ENCODE results near the gene LPCAT3.
"Not testable (repeated sequence)": the region's sequence is repeated elsewhere in the genome, so short reads cannot be mapped to it uniquely, and the experiment has no call there.

LPCAT3 gene

GRCh38 chr12:7047306-7047705 lies 29.0 kb upstream of the LPCAT3 start:
- TF ChIP-seq CTCF (IDR thresholded peaks at IDR 0.05; ENCODE audit: low read depth, low read length), result no peak
- H3K4me3 ChIP-seq (ENCODE audit: low read depth, low read length), result no peak overlapping the region

GRCh38 chr12:7046383-7047105 lies 28.3 kb upstream of the LPCAT3 start:
- TF ChIP-seq CTCF (IDR thresholded peaks at IDR 0.05; ENCODE audit: low read depth, low read length), result no peak
- no peak overlapping the region for H3K4me3 ChIP-seq (ENCODE audit: low read depth, low read length)

GRCh38 chr12:7045913-7046312 lies 27.6 kb upstream of the LPCAT3 start:
- no peak for TF ChIP-seq CTCF (IDR thresholded peaks at IDR 0.05; ENCODE audit: low read depth, low read length)
- no peak overlapping the region for H3K4me3 ChIP-seq (ENCODE audit: low read depth, low read length)

GRCh38 chr12:7042842-7043241 lies 24.6 kb upstream of the LPCAT3 start:
- no peak overlapping the region for H3K4me3 ChIP-seq (ENCODE audit: low read depth, low read length)
- no peak for TF ChIP-seq CTCF (IDR thresholded peaks at IDR 0.05; ENCODE audit: low read depth, low read length)

GRCh38 chr12:7039403-7039802 lies 21.1 kb upstream of the LPCAT3 start:
- TF ChIP-seq CTCF (IDR thresholded peaks at IDR 0.05; ENCODE audit: low read depth, low read length), result no peak
- no peak overlapping the region for H3K4me3 ChIP-seq (ENCODE audit: low read depth, low read length)

- TF ChIP-seq CTCF (IDR thresholded peaks at IDR 0.05; ENCODE audit: low read depth, low read length), result no peak
- no peak overlapping the region for H3K4me3 ChIP-seq (ENCODE audit: low read depth, low read length)
Observed at GRCh38 chr12:7038591-7038990, 20.3 kb upstream of the LPCAT3 start.

GRCh38 chr12:7037411-7037810 lies 19.1 kb upstream of the LPCAT3 start:
- H3K4me3 ChIP-seq (ENCODE audit: low read depth, low read length), result not testable (repeated sequence)

- TF ChIP-seq CTCF (IDR thresholded peaks at IDR 0.05; ENCODE audit: low read depth, low read length), result no peak
- H3K4me3 ChIP-seq (ENCODE audit: low read depth, low read length), result no peak overlapping the region
Observed at GRCh38 chr12:7035463-7035862, 17.2 kb upstream of the LPCAT3 start.
